GM18511 (cell line): Measurements from ENCODE around the gene ELOVL7.
"Not testable (repeated sequence)": the region's sequence is repeated elsewhere in the genome, so short reads cannot be mapped to it uniquely, and the experiment has no call there.

Experiments
- ATAC-seq: cut with Tn5 transposase; IDR thresholded peaks from one replicate; pipeline ENCODE4 v1.9.1; 2021; ENCODE audit warnings: mild to moderate bottlenecking, moderate library complexity; ENCODE audit not compliant: unreplicated experiment

Gene ELOVL7

GRCh38 chr5:60830581-60831127 is 13.4 kb downstream of the ELOVL7 start:
- ATAC-seq: peak; percentile 57

- ATAC-seq: no peak
Observed at GRCh38 chr5:60829490-60830266, 14.4 kb downstream of the ELOVL7 start.

- ATAC-seq: no peak
Observed at GRCh38 chr5:60827201-60827600, 16.9 kb downstream of the ELOVL7 start.

- ATAC-seq: peak; percentile 89
Observed at GRCh38 chr5:60826653-60827052, 17.4 kb downstream of the ELOVL7 start.

- no peak for ATAC-seq
Observed at GRCh38 chr5:60823574-60823973, 20.5 kb downstream of the ELOVL7 start.

- ATAC-seq: no peak
Observed at GRCh38 chr5:60822285-60822556, 21.8 kb downstream of the ELOVL7 start.

GRCh38 chr5:60821488-60822284 is 22.4 kb downstream of the ELOVL7 start:
- no peak for ATAC-seq

- ATAC-seq: no peak
Observed at GRCh38 chr5:60820593-60821487, 23.2 kb downstream of the ELOVL7 start.

- not testable (repeated sequence) for ATAC-seq
Observed at GRCh38 chr5:60816138-60816537, 27.9 kb downstream of the ELOVL7 start.

GRCh38 chr5:60814498-60814897 is 29.6 kb downstream of the ELOVL7 start:
- no peak for ATAC-seq

GRCh38 chr5:60812426-60812825 is 31.6 kb downstream of the ELOVL7 start:
- ATAC-seq: no peak

- ATAC-seq: peak; percentile 77
Observed at GRCh38 chr5:60811105-60811504, 33.0 kb downstream of the ELOVL7 start.

GRCh38 chr5:60810438-60811085 is 33.5 kb downstream of the ELOVL7 start:
- peak; percentile 93 for ATAC-seq

- no peak for ATAC-seq
Observed at GRCh38 chr5:60809891-60810425, 34.1 kb downstream of the ELOVL7 start.

GRCh38 chr5:60806591-60807243 is 37.4 kb downstream of the ELOVL7 start:
- ATAC-seq: no peak

GRCh38 chr5:60805463-60805862 is 38.6 kb downstream of the ELOVL7 start:
- no peak for ATAC-seq

- no peak for ATAC-seq
Observed at GRCh38 chr5:60803712-60804111, 40.4 kb downstream of the ELOVL7 start.

GRCh38 chr5:60802986-60803385 is 41.1 kb downstream of the ELOVL7 start:
- ATAC-seq: no peak

- ATAC-seq: no peak
Observed at GRCh38 chr5:60802226-60802625, 41.8 kb downstream of the ELOVL7 start.
